Upper lobe of left lung (tissue), 6 donors: ENCODE data around the gene KRT26. TPM values are rescaled to one million over a fixed set of nuclear protein-coding genes. Genes with fewer than 3 reads are reported as not detected.
"Not testable (repeated sequence)": the region's sequence is repeated elsewhere in the genome, so short reads cannot be mapped to it uniquely, and the experiment has no call there.

Experiments used
- ATAC-seq, 2 donors: fragments of 200-7000 bp; cut with Tn5 transposase; one replicate each; pipeline ENCODE4 v1.9.1; 2022; ENCODE audit warnings: mild to moderate bottlenecking in 2 of 2, moderate library complexity in 2 of 2; ENCODE audit not compliant: low FRiP score in 2 of 2
- DNase-seq, 2 donors: peaks; one replicate each; pipeline ENCODE4 v3.0.0-alpha.2; 2019 to 2020
- H3K27ac ChIP-seq, 4 donors: fragments of 200-600 bp; sonication (generic); one replicate each; pipeline ENCODE4 v1.5.1; 2016 to 2019
- H3K27me3 ChIP-seq, 4 donors: fragments of 200-600 bp; sonication (generic); one replicate each; pipeline ENCODE4 v1.5.1; 2017 to 2019
- H3K36me3 ChIP-seq, 4 donors: fragments of 200-600 bp; sonication (generic); one replicate each; pipeline ENCODE4 v1.5.1; 2016 to 2019
- H3K4me1 ChIP-seq, 4 donors: fragments of 200-600 bp; sonication (generic); one replicate each; pipeline ENCODE4 v1.5.1; 2018 to 2019
- H3K4me3 ChIP-seq, 4 donors: fragments of 200-600 bp; sonication (generic); one replicate each; pipeline ENCODE4 v1.5.1; 2017 to 2019; ENCODE audit warnings: mild to moderate bottlenecking in 2 of 4, moderate library complexity in 1 of 4
- H3K9me3 ChIP-seq, 4 donors: fragments of 200-600 bp; sonication (generic); one replicate each; pipeline ENCODE4 v1.5.1; 2018 to 2019
- EP300 ChIP-seq, 4 donors: sonication (generic); formaldehyde crosslinking; IDR thresholded peaks; one replicate each; pipeline ENCODE4 v1.5.1; 2017; ENCODE audit warnings: antibody characterized with exemption in 4 of 4, control low read depth in 2 of 4
- POLR2A ChIP-seq, 4 donors: fragments of 450-650 bp; IDR thresholded peaks; one replicate each; pipeline ENCODE4 v1.5.1; 2016 to 2017; ENCODE audit warnings: antibody characterized with exemption in 4 of 4, mild to moderate bottlenecking in 2 of 4
- POLR2AphosphoS5 ChIP-seq, 2 donors: sonication (generic); formaldehyde crosslinking; IDR thresholded peaks; one replicate each; pipeline ENCODE4 v1.5.1; 2017; ENCODE audit warnings: antibody characterized with exemption in 2 of 2
- WGBS, 2 donors: methylation state at CpG; one replicate each; pipeline ENCODE4 v1.1.5; 2017 to 2018; 5-methylcytosine and 5-hydroxymethylcytosine counted together
- total RNA-seq, 6 donors: library from RNA; depleted of rRNA in 4 of 6; stranded (reverse); fragments of >200 nt in 4 of 6; gene quantifications; one replicate each; pipeline versions ENCODE4 v1.1.0 to v1.2.1, GENCODE V29; 2016 to 2021
- TF ChIP-seq, protein P1 (sequence below), 6 experiments: fragments of 450-650 bp in 4 of 6; fragments of 200-600 bp in 2 of 6; sonication (generic) in 2 of 6; IDR thresholded peaks; one replicate each; pipeline ENCODE4 v1.5.1; 2016 to 2019; ENCODE audit warnings: antibody characterized with exemption in 6 of 6
- donor health status: DM: no; HTN: no; CAD: no; lungs with moderate emphysema.
- donor health status: DM: no; HTN: yes; CAD: no; lungs with severe emphysema.

Gene KRT26
- total RNA-seq, 6 donors from 2014 or later = not detected

DNA sequence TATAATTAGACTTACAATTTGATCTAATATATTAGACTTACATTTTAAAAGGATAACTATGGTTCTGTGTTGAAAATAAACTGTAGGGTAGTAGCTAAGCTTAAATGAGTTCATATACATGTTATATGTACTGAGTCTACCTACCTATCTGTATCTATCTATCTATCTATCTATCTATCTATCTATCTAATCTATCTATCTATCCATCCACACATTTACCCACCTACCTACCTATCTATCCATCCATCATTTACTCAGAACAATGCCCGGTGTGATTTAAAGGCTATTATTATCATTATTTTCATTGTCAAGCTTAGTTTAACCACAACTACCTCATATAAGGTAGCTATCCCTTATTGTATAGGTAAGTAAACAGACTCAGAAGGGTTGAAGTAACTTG, 43.4 kb upstream of the KRT26 start:
- no peaks in the 10 kb centered on the region for H3K27me3 ChIP-seq
- H3K4me1 ChIP-seq = peaks cover 3 to 15% (median 9%) of the 10 kb centered on the region in 4 donors
- H3K4me3 ChIP-seq = no peak overlapping the region
- peaks cover 0 to 2% (median 0%) of the 10 kb centered on the region in 4 donors for H3K9me3 ChIP-seq
- ATAC-seq (no peak), DNase-seq (no peak)
- WGBS, 2 donors = 84 to 86% methylated on average over 1 of the region's 1 CpG
- H3K27ac ChIP-seq = no peak overlapping the region
- H3K36me3 ChIP-seq = peaks cover 0 to 10% (median 2%) of the 10 kb centered on the region in 4 donors
- TF ChIP-seq POLR2A (IDR thresholded peaks at IDR 0.05) (no peak), POLR2AphosphoS5 (IDR thresholded peaks at IDR 0.05) (no peak), EP300 (IDR thresholded peaks at IDR 0.05) (no peak)
- TF ChIP-seq, protein P1, sequence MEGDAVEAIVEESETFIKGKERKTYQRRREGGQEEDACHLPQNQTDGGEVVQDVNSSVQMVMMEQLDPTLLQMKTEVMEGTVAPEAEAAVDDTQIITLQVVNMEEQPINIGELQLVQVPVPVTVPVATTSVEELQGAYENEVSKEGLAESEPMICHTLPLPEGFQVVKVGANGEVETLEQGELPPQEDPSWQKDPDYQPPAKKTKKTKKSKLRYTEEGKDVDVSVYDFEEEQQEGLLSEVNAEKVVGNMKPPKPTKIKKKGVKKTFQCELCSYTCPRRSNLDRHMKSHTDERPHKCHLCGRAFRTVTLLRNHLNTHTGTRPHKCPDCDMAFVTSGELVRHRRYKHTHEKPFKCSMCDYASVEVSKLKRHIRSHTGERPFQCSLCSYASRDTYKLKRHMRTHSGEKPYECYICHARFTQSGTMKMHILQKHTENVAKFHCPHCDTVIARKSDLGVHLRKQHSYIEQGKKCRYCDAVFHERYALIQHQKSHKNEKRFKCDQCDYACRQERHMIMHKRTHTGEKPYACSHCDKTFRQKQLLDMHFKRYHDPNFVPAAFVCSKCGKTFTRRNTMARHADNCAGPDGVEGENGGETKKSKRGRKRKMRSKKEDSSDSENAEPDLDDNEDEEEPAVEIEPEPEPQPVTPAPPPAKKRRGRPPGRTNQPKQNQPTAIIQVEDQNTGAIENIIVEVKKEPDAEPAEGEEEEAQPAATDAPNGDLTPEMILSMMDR (IDR thresholded peaks at IDR 0.05) = no peak

DNA sequence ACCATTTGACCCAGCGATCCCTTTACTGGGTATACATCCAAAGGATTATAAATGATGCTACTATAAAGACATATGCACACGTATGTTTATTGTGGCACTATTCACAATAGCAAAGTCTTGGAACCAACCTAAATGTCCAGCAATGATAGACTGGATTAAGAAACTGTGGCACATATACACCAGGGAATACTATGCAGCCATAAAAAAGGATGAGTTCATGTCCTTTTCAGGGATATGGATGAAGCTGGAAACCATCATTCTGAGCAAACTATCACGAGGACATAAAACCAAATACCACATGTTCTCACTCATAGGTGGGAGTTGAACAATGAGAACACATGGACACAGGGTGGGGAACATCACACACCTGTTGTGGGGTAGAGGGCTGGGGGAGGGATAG, 42.7 kb upstream of the KRT26 start:
- DNase-seq, H3K4me3 ChIP-seq, H3K27me3 ChIP-seq, H3K27ac ChIP-seq, ATAC-seq, H3K36me3 ChIP-seq, H3K9me3 ChIP-seq: not testable (repeated sequence)
- WGBS, 2 donors = 72 to 84% methylated on average over 3 of the region's 3 CpGs
- H3K4me1 ChIP-seq = peaks cover 2 to 14% (median 8%) of the 10 kb centered on the region in 4 donors

GRCh38 chr17:40813804-40814203, 41.8 kb upstream of the KRT26 start:
- H3K36me3 ChIP-seq = peaks cover 0 to 10% (median 2%) of the 10 kb centered on the region in 4 donors
- TF ChIP-seq, protein P1 (IDR thresholded peaks at IDR 0.05) = no peak
- TF ChIP-seq EP300 (IDR thresholded peaks at IDR 0.05) (no peak), POLR2A (IDR thresholded peaks at IDR 0.05) (no peak), POLR2AphosphoS5 (IDR thresholded peaks at IDR 0.05) (no peak)
- no peak for ATAC-seq
- no peaks in the 10 kb centered on the region for H3K27me3 ChIP-seq
- peaks cover 0 to 8% (median 5%) of the 10 kb centered on the region in 4 donors for H3K4me1 ChIP-seq
- no peak for DNase-seq
- WGBS, 2 donors = 70 to 72% methylated on average over 4 of the region's 4 CpGs
- no peak overlapping the region for H3K4me3 ChIP-seq
- no peak overlapping the region for H3K27ac ChIP-seq
- peaks cover 0 to 2% (median 0%) of the 10 kb centered on the region in 4 donors for H3K9me3 ChIP-seq

DNA sequence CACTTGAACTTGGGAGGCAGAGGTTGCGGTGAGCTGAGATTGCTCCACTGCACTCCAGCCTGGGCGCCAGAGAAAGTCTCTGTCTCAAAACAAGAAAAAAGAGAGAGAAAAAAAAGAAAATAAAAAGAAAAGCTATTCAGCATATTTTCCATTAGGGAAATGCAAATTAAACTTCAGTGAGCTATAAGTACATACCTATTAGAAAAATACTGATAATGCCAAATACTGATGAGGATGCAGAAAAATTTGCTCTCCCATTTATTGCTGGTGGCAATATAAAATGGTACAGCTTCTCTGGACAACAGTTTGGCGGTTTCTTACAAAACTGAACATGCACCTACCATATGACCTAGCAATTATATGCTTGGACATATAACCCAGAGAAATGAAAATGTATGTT, 40.6 kb upstream of the KRT26 start:
- WGBS, 2 donors = 79 to 81% methylated on average over 3 of the region's 3 CpGs
- no peak for ATAC-seq
- H3K27me3 ChIP-seq = no peaks in the 10 kb centered on the region
- H3K4me3 ChIP-seq = no peak overlapping the region
- peaks cover 0 to 2% (median 0%) of the 10 kb centered on the region in 4 donors for H3K9me3 ChIP-seq
- H3K27ac ChIP-seq = no peak overlapping the region
- H3K4me1 ChIP-seq = peaks cover 0 to under 1% (median 0%) of the 10 kb centered on the region in 4 donors
- TF ChIP-seq POLR2A (IDR thresholded peaks at IDR 0.05) (no peak), EP300 (IDR thresholded peaks at IDR 0.05) (no peak), POLR2AphosphoS5 (IDR thresholded peaks at IDR 0.05) (no peak)
- TF ChIP-seq, protein P1 (IDR thresholded peaks at IDR 0.05) = no peak
- DNase-seq = no peak
- peaks cover 0 to 9% (median 2%) of the 10 kb centered on the region in 4 donors for H3K36me3 ChIP-seq

GRCh38 chr17:40810494-40810893, 38.5 kb upstream of the KRT26 start:
- 64 to 76% methylated on average over 6 of the region's 6 CpGs for WGBS, 2 donors
- H3K9me3 ChIP-seq = peaks cover 0 to 2% (median 0%) of the 10 kb centered on the region in 4 donors
- no peak overlapping the region for H3K27ac ChIP-seq
- TF ChIP-seq POLR2AphosphoS5 (IDR thresholded peaks at IDR 0.05) (no peak), EP300 (IDR thresholded peaks at IDR 0.05) (no peak), POLR2A (IDR thresholded peaks at IDR 0.05) (no peak)
- TF ChIP-seq, protein P1 (IDR thresholded peaks at IDR 0.05) = no peak
- no peak for DNase-seq
- H3K36me3 ChIP-seq = no peaks in the 10 kb centered on the region
- no peaks in the 10 kb centered on the region for H3K27me3 ChIP-seq
- H3K4me3 ChIP-seq = no peak overlapping the region
- ATAC-seq = no peak
- no peaks in the 10 kb centered on the region for H3K4me1 ChIP-seq
